GM19025 (cell line): ENCODE measurements around the gene ABLIM1.

Source experiments
- ATAC-seq: cut with Tn5 transposase; IDR thresholded peaks from one replicate; pipeline ENCODE4 v1.9.1; 2021; ENCODE audit warnings: mild to moderate bottlenecking, low read depth, moderate library complexity; ENCODE audit not compliant: unreplicated experiment

ABLIM1 gene

GRCh38 chr10:114399576-114399975 is 258.5 kb downstream of the ABLIM1 start:
- no peak for ATAC-seq

- ATAC-seq: no peak
These were observed 259.3 kb downstream of the ABLIM1 start for GRCh38 chr10:114398587-114399331.

- ATAC-seq: no peak
These were observed 260.4 kb downstream of the ABLIM1 start for GRCh38 chr10:114397651-114398145.

GRCh38 chr10:114396464-114396863 is 261.6 kb downstream of the ABLIM1 start:
- ATAC-seq: no peak

DNA sequence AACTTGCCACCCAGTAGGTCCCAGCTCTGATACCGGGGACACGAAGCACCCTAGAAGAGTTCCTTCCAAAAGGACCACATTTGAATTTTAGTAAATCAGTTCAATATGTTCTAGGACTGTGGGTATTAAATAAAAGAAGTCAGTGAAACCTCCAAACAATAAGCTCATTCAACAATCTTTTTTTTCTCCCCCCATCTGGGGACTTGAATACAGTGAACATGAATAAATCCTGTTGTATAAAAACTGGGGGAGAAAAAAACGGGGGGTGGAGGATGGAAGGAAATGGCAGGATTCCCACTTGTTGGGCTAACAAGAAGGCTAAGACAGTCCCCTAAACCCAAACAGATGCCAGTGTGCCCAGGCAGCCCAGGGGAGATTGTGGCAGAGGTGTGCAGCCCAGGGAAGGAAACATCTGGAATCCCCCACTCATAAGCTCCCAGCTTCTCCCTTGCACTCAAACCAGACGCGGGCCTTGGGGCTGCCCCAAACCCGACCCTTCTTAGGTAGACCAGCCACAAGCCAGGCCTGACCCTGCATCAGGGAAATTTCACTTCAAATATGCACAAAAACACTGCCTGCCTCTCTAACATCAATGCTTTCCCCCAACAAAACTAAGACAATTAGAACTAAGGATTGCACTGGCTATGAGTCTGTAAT is 262.6 kb downstream of the ABLIM1 start:
- ATAC-seq: no peak

DNA sequence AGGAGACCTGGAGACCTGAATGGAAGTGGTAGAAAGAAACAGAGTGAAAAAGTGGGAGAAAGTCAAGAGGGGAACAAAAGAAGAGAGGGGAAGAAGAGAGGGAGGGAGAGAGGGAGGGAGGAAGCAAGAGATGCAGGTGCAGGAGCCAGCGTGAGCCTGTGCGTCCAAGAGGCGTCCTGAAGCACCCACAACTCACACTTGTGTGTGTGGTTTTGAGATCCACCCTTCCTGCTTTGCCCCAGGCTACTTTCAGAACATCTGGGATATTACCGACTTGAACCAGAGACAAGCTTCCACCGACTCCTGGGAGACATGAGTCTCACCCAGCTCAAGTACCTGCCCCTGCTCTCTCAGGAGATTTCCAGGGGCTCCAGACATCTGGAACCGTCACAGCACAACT is 263.5 kb downstream of the ABLIM1 start:
- no peak for ATAC-seq

GRCh38 chr10:114393886-114394285 is 264.2 kb downstream of the ABLIM1 start:
- no peak for ATAC-seq

DNA sequence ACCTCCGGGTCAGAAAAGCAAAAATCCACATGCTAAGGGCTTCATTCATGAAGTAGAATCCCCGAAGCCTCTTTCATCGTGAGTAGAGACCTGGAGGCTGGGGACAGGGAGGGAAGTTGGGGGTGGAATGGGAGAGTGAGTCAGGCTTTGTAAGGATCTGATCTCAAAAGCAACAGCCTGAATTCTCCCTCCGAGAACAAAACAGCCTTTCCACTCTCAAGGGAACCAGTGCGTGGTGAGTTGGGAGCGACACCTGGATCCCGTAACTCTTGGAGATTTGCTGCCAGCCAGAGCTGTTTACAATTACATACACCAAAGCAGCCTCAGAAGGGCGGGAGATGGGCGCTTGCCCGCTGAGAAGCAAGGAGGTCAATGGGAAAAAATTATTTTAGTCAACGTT is 264.6 kb downstream of the ABLIM1 start:
- no peak for ATAC-seq

DNA sequence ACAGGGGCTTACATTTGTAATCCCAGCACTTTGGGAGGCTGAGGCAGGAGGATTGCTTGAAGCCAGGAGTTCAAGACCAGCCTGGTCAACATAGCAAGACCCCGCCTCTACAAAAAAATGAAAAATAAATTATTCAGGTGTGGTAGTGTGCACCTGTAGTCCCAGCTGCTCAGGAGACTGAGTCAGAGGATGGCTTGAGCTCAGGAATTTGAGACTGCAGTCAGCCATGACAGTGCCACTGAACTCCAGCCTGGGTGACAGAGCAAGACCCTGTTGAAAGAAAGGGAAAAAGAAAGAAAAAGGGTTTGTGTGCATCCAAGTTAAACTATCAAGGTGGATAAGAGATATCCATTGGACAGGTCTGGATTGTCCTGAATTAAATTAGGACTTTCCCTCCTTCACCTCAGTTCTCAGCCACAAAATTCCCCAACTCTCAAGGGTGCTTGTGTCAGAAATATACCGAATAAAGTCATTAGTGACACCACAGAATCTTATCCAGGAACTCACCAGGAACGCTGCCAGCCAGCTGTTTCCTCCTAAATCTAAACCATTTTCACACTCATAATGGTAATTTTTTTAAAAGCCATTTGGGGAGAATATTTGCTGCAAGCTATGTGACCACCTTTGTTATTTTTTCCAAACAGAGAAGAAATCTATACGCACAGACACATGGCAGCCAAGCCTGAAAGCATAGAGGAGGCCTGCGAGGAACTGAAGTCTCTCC is 265.8 kb downstream of the ABLIM1 start:
- ATAC-seq: no peak

GRCh38 chr10:114391599-114391998 is 266.5 kb downstream of the ABLIM1 start:
- no peak for ATAC-seq

GRCh38 chr10:114389426-114389825 is 268.6 kb downstream of the ABLIM1 start:
- no peak for ATAC-seq

- ATAC-seq: no peak
These were observed 269.8 kb downstream of the ABLIM1 start for GRCh38 chr10:114388275-114388674.

DNA sequence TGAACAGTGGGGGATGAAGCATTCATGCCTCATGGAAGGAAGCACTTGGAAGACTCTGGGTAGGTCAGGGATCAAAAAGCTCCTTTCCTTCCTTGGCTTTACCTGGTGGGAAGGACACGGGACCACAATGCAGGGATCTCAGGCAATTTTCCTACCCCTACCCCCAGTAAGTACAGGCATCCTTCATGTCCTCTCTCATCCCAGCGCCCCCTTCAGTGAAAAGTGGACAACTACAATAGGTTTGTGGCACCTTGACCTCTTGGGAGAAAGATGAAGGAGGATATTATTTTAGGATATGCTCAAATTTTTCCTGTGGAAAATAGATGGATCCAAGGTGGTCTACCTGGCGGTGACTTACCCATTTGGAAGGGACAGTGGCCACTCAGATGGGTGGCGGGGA is 270.3 kb downstream of the ABLIM1 start:
- no peak for ATAC-seq

DNA sequence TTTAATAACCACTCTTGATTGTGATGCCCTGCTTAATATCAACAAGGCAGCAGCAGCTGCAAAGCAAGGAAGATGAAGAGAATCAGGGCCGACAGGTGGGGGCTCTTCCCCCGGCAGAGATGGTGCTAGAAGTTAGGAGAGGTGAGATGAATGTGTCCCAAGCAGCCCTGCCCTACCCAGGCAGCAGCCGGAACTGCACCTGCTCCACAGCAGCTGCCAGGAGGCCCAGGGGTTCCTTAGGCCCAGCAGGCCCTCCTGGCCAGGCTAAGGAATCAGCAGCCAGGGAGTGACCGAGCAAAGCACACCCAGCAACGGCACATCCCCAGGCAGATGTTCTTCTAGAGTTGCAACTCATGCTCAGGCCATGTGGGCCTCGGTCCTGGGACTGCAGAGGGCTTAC is 271.6 kb downstream of the ABLIM1 start:
- no peak for ATAC-seq

- no peak for ATAC-seq
These were observed 272.5 kb downstream of the ABLIM1 start for GRCh38 chr10:114385557-114385956.

DNA sequence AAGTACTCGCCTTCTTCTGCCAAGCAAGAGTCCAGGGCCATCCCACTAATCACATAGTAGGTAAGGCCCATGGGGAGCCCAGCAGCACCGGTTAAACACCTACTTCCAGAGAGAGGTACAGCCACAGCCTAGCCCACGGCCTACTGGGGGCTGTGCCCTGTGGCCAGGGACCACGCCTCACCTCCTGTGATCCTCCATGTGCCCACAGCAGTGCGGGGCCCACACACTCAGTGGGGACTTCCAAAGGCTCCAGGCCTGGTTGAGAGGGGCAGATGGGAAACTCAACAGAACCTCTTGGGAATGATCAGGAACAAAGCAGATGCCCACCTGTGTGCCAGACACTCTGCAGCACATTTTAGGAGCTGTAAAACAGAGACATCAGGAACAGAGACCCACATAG is 273.5 kb downstream of the ABLIM1 start:
- ATAC-seq: no peak

DNA sequence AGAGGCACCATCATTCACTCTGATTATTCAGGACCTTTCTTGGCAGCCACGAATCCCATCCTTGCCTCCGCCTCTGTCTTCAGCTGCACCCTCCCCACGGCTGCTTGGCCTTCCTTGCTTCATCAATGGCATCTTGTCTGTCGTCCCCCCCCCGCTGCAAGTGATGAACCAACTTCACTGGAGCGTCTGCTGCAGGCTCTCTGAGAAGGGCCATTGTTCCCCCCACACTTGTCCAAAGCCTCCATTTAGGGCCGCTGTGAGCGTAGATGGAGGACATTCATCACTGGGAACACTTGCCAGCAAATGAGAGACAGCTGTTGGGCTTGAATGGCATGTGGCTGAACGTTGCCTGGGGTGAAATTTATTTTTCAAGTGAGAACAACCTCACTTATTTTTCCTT is 273.9 kb downstream of the ABLIM1 start:
- ATAC-seq: no peak
